ENCODE data around the gene LRRC49.

The LRRC49 gene

DNA sequence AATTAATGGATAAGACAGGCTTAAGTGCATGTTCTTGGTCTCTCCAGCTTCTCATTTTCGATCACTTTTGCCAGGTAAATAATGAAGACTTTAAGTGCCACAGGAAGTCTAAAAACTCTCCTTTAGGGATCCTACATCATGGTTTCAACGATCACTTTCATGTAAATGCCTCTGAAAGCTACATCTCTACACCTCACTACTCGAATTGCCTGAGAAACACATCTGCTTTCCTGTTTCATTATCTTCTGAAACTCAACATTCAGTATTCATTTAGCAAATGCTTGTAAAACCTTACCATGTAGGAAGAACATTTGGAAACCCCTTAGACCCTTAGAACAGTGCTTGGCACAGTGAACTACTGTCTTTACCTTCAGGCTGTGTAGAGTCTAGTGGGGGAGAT, 16.6 kb upstream of the LRRC49 start:
- ATAC-seq (ENCODE audit: low read depth): no peak
- no peaks in the 10 kb centered on the region for H3K36me3 ChIP-seq (ENCODE audit: low read depth)

DNA sequence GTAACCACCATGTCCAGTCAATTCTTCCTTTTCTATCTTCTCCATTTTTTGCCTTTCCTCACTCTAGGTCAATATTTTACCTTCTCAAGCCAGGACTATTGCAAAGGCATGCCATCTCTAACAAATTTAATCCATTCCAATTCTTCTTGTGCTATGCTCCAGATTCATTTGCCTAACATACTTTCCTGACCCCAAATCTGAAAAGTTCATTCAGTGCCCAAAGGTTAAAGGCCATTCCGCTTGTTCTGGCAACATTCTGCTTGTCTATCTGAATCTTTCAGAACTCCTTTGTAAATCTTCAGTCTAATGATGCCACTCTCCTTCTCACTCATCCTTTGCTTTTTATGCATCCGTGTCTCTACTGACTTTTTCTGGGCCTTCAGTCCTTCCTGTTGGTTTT, 15.9 kb upstream of the LRRC49 start:
- no peaks in the 10 kb centered on the region for H3K27me3 ChIP-seq (ENCODE audit: insufficient read depth, poor library complexity, severe bottlenecking)
- no peak overlapping the region for H3K4me3 ChIP-seq (ENCODE audit: severe bottlenecking)
- ATAC-seq (ENCODE audit: low read depth): no peak
- no peaks in the 10 kb centered on the region for H3K4me1 ChIP-seq (ENCODE audit: insufficient read depth, poor library complexity, severe bottlenecking)
- H3K36me3 ChIP-seq (ENCODE audit: low read depth): peaks cover 6% of the 10 kb centered on the region
- TF ChIP-seq CTCF (IDR thresholded peaks at IDR 0.05; ENCODE audit: poor library complexity, severe bottlenecking): no peak
- H3K9me3 ChIP-seq (ENCODE audit: severe bottlenecking): no peaks in the 10 kb centered on the region
- no peak overlapping the region for H3K27ac ChIP-seq (ENCODE audit: poor library complexity, severe bottlenecking)
- DNase-seq (ENCODE audit: low spot score): no peak

More for the DNA sequence above, 16.6 kb upstream of the LRRC49 start:
- no peaks in the 10 kb centered on the region for H3K4me1 ChIP-seq (ENCODE audit: insufficient read depth, poor library complexity, severe bottlenecking)
- TF ChIP-seq CTCF (IDR thresholded peaks at IDR 0.05; ENCODE audit: poor library complexity, severe bottlenecking): no peak
- H3K9me3 ChIP-seq (ENCODE audit: severe bottlenecking): no peaks in the 10 kb centered on the region
- DNase-seq (ENCODE audit: low spot score): no peak
- H3K27me3 ChIP-seq (ENCODE audit: insufficient read depth, poor library complexity, severe bottlenecking): no peaks in the 10 kb centered on the region
- H3K4me3 ChIP-seq (ENCODE audit: severe bottlenecking): no peak overlapping the region
- no peak overlapping the region for H3K27ac ChIP-seq (ENCODE audit: poor library complexity, severe bottlenecking)

- no peaks in the 10 kb centered on the region for H3K4me1 ChIP-seq (ENCODE audit: insufficient read depth, poor library complexity, severe bottlenecking)
- ATAC-seq (ENCODE audit: low read depth) (peak; percentile 53; the same call in 2 of the 3 replicates), DNase-seq (ENCODE audit: low spot score) (no peak)
- TF ChIP-seq CTCF (IDR thresholded peaks at IDR 0.05; ENCODE audit: poor library complexity, severe bottlenecking): no peak
- H3K36me3 ChIP-seq (ENCODE audit: low read depth): peaks cover 11% of the 10 kb centered on the region
- no peaks in the 10 kb centered on the region for H3K27me3 ChIP-seq (ENCODE audit: insufficient read depth, poor library complexity, severe bottlenecking)
- H3K4me3 ChIP-seq (ENCODE audit: severe bottlenecking): no peak overlapping the region
- no peaks in the 10 kb centered on the region for H3K9me3 ChIP-seq (ENCODE audit: severe bottlenecking)
- no peak overlapping the region for H3K27ac ChIP-seq (ENCODE audit: poor library complexity, severe bottlenecking)
Observed at GRCh38 chr15:70879401-70879800, 13.2 kb upstream of the LRRC49 start.

DNA sequence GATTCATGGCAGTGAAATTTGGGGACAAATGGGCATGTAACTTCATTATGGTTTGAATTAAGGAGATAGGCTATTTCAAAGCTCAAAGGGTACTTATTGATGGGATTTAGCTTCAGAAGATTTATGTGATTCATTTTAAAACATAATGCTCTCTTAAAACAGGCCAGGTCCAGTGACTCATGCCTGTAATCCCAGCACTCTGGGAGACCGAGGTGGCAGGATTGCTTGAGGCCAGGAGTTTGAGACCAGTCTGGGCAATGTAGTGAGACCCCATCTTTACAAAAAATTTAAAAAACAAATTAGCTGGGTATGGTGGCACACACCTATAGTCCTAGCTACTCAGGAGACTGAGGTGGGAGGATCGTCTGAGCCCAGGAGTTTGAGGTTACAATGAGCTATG, 11.8 kb upstream of the LRRC49 start:
- Histone ChIP-seq H3K9me3 (ENCODE audit: severe bottlenecking) (no peaks in the 10 kb centered on the region), H3K4me1 (ENCODE audit: insufficient read depth, poor library complexity, severe bottlenecking) (no peaks in the 10 kb centered on the region), H3K4me3 (ENCODE audit: severe bottlenecking) (no peak overlapping the region), H3K36me3 (ENCODE audit: low read depth) (peaks cover 11% of the 10 kb centered on the region), H3K27me3 (ENCODE audit: insufficient read depth, poor library complexity, severe bottlenecking) (no peaks in the 10 kb centered on the region), H3K27ac (ENCODE audit: poor library complexity, severe bottlenecking) (no peak overlapping the region)
- DNase-seq (ENCODE audit: low spot score) (no peak), ATAC-seq (ENCODE audit: low read depth) (no peak)
- TF ChIP-seq CTCF (IDR thresholded peaks at IDR 0.05; ENCODE audit: poor library complexity, severe bottlenecking): no peak

- H3K27me3 ChIP-seq (ENCODE audit: insufficient read depth, poor library complexity, severe bottlenecking): no peaks in the 10 kb centered on the region
- no peak overlapping the region for H3K27ac ChIP-seq (ENCODE audit: poor library complexity, severe bottlenecking)
- no peak overlapping the region for H3K4me3 ChIP-seq (ENCODE audit: severe bottlenecking)
- H3K9me3 ChIP-seq (ENCODE audit: severe bottlenecking): no peaks in the 10 kb centered on the region
- H3K36me3 ChIP-seq (ENCODE audit: low read depth): peaks cover 11% of the 10 kb centered on the region
- no peak for TF ChIP-seq CTCF (IDR thresholded peaks at IDR 0.05; ENCODE audit: poor library complexity, severe bottlenecking)
- no peak for ATAC-seq (ENCODE audit: low read depth)
- DNase-seq (ENCODE audit: low spot score): no peak
- H3K4me1 ChIP-seq (ENCODE audit: insufficient read depth, poor library complexity, severe bottlenecking): no peaks in the 10 kb centered on the region
Observed at GRCh38 chr15:70882361-70882760, 10.3 kb upstream of the LRRC49 start.

Measured in RWPE2 (cell line).